ENCODE results near the gene CD300LB.

Gene CD300LB

DNA sequence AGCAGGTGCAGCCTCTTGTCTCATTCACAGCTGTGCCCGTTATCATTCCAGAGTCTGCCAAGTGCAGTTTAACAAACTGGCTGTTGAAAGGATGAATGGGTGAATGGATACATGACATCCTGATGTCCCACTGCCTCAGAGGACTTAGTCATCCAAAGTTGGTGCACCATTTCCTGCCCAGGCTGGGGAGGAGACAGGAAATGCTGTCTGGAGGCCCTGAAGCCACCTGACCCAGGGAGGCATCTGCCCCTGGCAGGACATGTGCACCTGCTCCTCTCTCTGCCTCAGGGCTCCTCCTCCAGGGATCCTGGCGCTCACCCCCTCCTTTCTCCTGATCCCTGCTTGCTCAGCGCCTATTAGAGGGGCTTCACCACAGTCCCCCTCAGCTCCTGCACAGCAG lies 16.5 kb upstream of the CD300LB start:
- Histone ChIP-seq H3K36me3 (ENCODE audit: control insufficient read depth, insufficient read depth, low read length) (no peaks in the 10 kb centered on the region), H3K27ac (ENCODE audit: low read depth, low read length, severe bottlenecking) (no peak overlapping the region), H3K9me3 (ENCODE audit: control insufficient read depth, low read length) (no peaks in the 10 kb centered on the region), H3K4me3 (ENCODE audit: extremely low read depth, insufficient read depth, low read length, poor library complexity, severe bottlenecking) (no peak overlapping the region), H3K4me1 (ENCODE audit: control insufficient read depth, insufficient read depth, low read length, poor library complexity, severe bottlenecking) (no peaks in the 10 kb centered on the region)
- WGBS, 2 experiments (ENCODE audit: insufficient coverage in 2 of 2): 92 to 95% methylated on average over 2 to 3 of the region's 3 CpGs

- no peaks in the 10 kb centered on the region for H3K36me3 ChIP-seq (ENCODE audit: control insufficient read depth, insufficient read depth, low read length)
- H3K27ac ChIP-seq (ENCODE audit: low read depth, low read length, severe bottlenecking): no peak overlapping the region
- no peaks in the 10 kb centered on the region for H3K4me1 ChIP-seq (ENCODE audit: control insufficient read depth, insufficient read depth, low read length, poor library complexity, severe bottlenecking)
- 82 to 91% methylated on average over 7 of the region's 7 CpGs for WGBS, 2 experiments (ENCODE audit: insufficient coverage in 2 of 2)
- no peaks in the 10 kb centered on the region for H3K9me3 ChIP-seq (ENCODE audit: control insufficient read depth, low read length)
- H3K4me3 ChIP-seq (ENCODE audit: extremely low read depth, insufficient read depth, low read length, poor library complexity, severe bottlenecking): no peak overlapping the region
Observed at GRCh38 chr17:74547264-74547663, 16.0 kb upstream of the CD300LB start.

GRCh38 chr17:74546586-74546985 lies 15.3 kb upstream of the CD300LB start:
- no peaks in the 10 kb centered on the region for H3K36me3 ChIP-seq (ENCODE audit: control insufficient read depth, insufficient read depth, low read length)
- 85 to 89% methylated on average over 4 to 5 of the region's 7 CpGs for WGBS, 2 experiments (ENCODE audit: insufficient coverage in 2 of 2)

DNA sequence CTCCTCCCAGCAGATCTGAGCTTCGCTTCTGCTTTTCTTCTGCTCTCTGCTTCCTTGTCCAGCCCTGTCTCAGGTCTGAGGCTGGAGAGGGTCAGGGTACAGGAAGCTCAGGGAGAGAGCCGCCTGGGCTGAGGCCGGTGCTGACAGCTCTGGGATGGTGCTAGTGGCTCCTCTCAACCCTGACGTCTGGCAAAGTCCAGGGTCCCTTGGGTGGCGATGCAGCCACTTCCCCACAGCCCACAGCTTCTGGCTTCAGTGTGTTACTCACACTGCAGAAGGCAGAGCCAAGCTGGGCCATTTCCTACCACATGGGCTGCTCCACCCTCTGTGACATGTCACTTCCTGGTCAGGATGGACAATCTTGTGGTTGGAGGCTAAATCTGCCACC lies 14.6 kb upstream of the CD300LB start, which contains the start of gene CD300C:
Gene CD300C, minus strand, starts transcription at position 273 of the 388 bp plus-strand sequence. CDS start 333 bp downstream, outside the sequence.
- 77 to 91% methylated on average over 3 of the region's 5 CpGs for WGBS, 2 experiments (ENCODE audit: insufficient coverage in 2 of 2)
- H3K4me1 ChIP-seq (ENCODE audit: control insufficient read depth, insufficient read depth, low read length, poor library complexity, severe bottlenecking): no peaks in the 10 kb centered on the region
- no peak within 1 kb of the TSS for H3K4me3 ChIP-seq (ENCODE audit: extremely low read depth, insufficient read depth, low read length, poor library complexity, severe bottlenecking)
- no peaks in the 10 kb centered on the region for H3K9me3 ChIP-seq (ENCODE audit: control insufficient read depth, low read length)
- no peak within 1 kb of the TSS for H3K27ac ChIP-seq (ENCODE audit: low read depth, low read length, severe bottlenecking)
- H3K36me3 ChIP-seq (ENCODE audit: control insufficient read depth, insufficient read depth, low read length): no peaks in the 10 kb centered on the region

More at GRCh38 chr17:74546586-74546985, 15.3 kb upstream of the CD300LB start:
- H3K4me3 ChIP-seq (ENCODE audit: extremely low read depth, insufficient read depth, low read length, poor library complexity, severe bottlenecking): no peak overlapping the region
- no peaks in the 10 kb centered on the region for H3K9me3 ChIP-seq (ENCODE audit: control insufficient read depth, low read length)
- no peak overlapping the region for H3K27ac ChIP-seq (ENCODE audit: low read depth, low read length, severe bottlenecking)
- no peaks in the 10 kb centered on the region for H3K4me1 ChIP-seq (ENCODE audit: control insufficient read depth, insufficient read depth, low read length, poor library complexity, severe bottlenecking)

DNA sequence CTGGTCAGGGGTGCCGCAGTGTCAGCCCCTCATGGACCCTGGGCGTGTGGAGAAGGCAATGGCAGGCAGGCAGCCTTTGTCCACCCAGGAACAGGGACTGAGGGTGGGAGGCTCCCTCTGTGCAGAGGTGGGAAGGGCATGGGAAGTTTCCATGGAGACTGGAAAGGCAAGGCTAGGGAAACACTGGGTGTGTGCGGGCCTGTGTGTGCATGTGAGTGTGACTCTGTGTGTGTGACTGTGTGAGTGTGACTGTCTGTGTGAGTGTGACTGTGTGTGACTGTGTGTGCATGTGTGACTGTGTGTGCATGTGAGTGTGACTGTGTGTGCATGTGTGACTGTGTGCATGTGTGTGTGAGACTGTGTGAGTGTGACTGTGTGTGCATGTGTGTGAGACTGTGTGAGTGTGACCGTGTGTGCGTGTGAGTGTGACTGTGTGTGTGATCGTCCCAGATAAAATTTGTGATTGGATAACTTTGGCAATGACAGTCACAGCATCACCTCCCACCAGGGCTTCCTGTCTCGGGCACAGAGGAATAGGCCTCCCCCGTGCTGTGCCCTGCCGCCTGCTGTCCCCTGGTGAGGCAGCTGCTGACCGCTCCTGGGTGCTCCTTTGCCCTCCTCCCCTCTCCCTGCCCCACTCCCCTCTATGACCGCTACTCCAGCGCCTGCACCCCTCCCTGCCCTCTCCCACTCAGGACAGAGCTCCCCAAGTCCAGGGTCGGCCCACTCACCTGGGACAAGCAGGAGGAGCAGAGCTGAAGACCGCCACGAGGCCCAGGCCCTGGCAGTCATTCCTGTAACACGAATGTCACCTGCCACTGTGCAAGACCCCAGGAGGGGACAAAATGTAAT lies 13.9 kb upstream of the CD300LB start:
- WGBS, 2 experiments (ENCODE audit: insufficient coverage in 2 of 2): 90 to 95% methylated on average over 9 to 16 of the region's 16 CpGs
- no peak overlapping the region for H3K27ac ChIP-seq (ENCODE audit: low read depth, low read length, severe bottlenecking)
- H3K4me1 ChIP-seq (ENCODE audit: control insufficient read depth, insufficient read depth, low read length, poor library complexity, severe bottlenecking): no peaks in the 10 kb centered on the region
- no peak overlapping the region for H3K4me3 ChIP-seq (ENCODE audit: extremely low read depth, insufficient read depth, low read length, poor library complexity, severe bottlenecking)
- no peaks in the 10 kb centered on the region for H3K36me3 ChIP-seq (ENCODE audit: control insufficient read depth, insufficient read depth, low read length)
- no peaks in the 10 kb centered on the region for H3K9me3 ChIP-seq (ENCODE audit: control insufficient read depth, low read length)

DNA sequence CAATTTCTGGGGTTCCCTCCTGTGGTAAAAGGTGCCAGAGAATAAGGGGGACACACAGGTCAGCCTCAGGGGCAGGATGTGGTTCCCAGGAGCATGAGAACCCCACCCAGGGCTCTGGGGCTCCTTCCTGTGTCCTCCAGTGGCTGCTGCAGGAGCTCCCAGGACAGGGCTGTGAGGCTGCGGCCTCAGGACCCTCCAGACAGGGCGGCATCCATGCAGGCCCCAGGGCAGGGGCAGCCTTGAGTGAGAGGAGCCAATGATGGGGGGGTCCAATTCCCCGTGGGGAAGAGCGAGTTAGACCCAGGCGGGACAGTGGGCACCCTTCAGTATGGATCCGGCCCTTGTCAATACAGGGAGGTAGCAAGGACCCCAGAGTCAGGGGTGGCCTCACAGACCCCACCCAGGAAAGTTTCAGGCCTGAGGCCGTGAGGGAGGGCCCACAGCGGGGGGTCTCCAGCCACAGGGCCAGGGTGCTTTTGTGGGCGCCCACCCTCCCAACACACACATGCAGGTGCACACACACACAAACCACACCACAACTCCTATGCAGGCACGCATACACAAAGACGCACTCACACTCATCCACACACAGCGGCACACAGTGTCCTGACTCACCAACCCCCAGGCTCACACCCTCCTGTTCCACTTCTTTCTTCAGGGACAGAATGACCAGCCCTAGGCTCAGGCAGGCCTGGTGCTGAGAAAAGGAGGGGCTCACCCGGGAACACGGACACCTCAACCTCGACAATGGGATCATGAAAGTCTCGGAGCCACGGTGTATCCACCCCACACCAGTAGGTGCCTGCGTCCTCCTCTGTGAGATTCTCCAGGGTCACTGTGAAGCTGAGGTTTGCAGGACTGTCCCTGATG lies 12.9 kb upstream of the CD300LB start:
- H3K4me1 ChIP-seq (ENCODE audit: control insufficient read depth, insufficient read depth, low read length, poor library complexity, severe bottlenecking): no peaks in the 10 kb centered on the region
- no peaks in the 10 kb centered on the region for H3K9me3 ChIP-seq (ENCODE audit: control insufficient read depth, low read length)
- no peak overlapping the region for H3K4me3 ChIP-seq (ENCODE audit: extremely low read depth, insufficient read depth, low read length, poor library complexity, severe bottlenecking)
- no peaks in the 10 kb centered on the region for H3K36me3 ChIP-seq (ENCODE audit: control insufficient read depth, insufficient read depth, low read length)
- WGBS, 2 experiments (ENCODE audit: insufficient coverage in 2 of 2): 93% methylated on average over 14 to 15 of the region's 18 CpGs
- H3K27ac ChIP-seq (ENCODE audit: low read depth, low read length, severe bottlenecking): no peak overlapping the region

GRCh38 chr17:74543406-74543805 lies 12.1 kb upstream of the CD300LB start:
- H3K4me1 ChIP-seq (ENCODE audit: control insufficient read depth, insufficient read depth, low read length, poor library complexity, severe bottlenecking): no peaks in the 10 kb centered on the region
- no peaks in the 10 kb centered on the region for H3K36me3 ChIP-seq (ENCODE audit: control insufficient read depth, insufficient read depth, low read length)
- H3K27ac ChIP-seq (ENCODE audit: low read depth, low read length, severe bottlenecking): no peak overlapping the region
- H3K4me3 ChIP-seq (ENCODE audit: extremely low read depth, insufficient read depth, low read length, poor library complexity, severe bottlenecking): no peak overlapping the region
- 71 to 80% methylated on average over 11 of the region's 14 CpGs for WGBS, 2 experiments (ENCODE audit: insufficient coverage in 2 of 2)
- no peaks in the 10 kb centered on the region for H3K9me3 ChIP-seq (ENCODE audit: control insufficient read depth, low read length)

GRCh38 chr17:74542727-74543383 lies 11.6 kb upstream of the CD300LB start:
- no peaks in the 10 kb centered on the region for H3K9me3 ChIP-seq (ENCODE audit: control insufficient read depth, low read length)
- no peaks in the 10 kb centered on the region for H3K4me1 ChIP-seq (ENCODE audit: control insufficient read depth, insufficient read depth, low read length, poor library complexity, severe bottlenecking)
- H3K4me3 ChIP-seq (ENCODE audit: extremely low read depth, insufficient read depth, low read length, poor library complexity, severe bottlenecking): no peak overlapping the region
- H3K36me3 ChIP-seq (ENCODE audit: control insufficient read depth, insufficient read depth, low read length): no peaks in the 10 kb centered on the region
- H3K27ac ChIP-seq (ENCODE audit: low read depth, low read length, severe bottlenecking): no peak overlapping the region
- 89 to 95% methylated on average over 15 to 16 of the region's 17 CpGs for WGBS, 2 experiments (ENCODE audit: insufficient coverage in 2 of 2)

DNA sequence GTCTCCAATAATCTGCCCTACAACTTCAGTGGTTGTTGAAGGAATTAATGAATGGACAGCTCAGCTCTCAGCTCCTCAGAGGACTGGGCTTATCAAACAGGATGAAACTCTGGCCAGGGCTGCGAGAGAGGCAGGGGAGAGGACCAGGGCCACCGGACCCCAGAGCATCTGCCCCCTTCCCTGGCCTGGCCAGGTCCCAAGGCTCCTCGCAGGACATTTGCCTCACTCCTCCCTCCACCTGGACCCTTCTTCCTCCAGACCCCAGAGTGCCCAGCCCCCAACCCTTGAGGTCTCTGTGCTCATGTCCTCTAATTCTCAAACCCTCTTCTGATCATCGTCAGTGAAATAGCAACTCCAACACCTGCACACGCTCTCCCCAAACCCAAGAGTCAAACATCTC lies 10.9 kb upstream of the CD300LB start:
- Histone ChIP-seq H3K27ac (ENCODE audit: low read depth, low read length, severe bottlenecking) (no peak overlapping the region), H3K36me3 (ENCODE audit: control insufficient read depth, insufficient read depth, low read length) (no peaks in the 10 kb centered on the region), H3K9me3 (ENCODE audit: control insufficient read depth, low read length) (no peaks in the 10 kb centered on the region), H3K4me1 (ENCODE audit: control insufficient read depth, insufficient read depth, low read length, poor library complexity, severe bottlenecking) (no peaks in the 10 kb centered on the region), H3K4me3 (ENCODE audit: extremely low read depth, insufficient read depth, low read length, poor library complexity, severe bottlenecking) (no peak overlapping the region)
- 86 to 90% methylated on average over 4 to 5 of the region's 5 CpGs for WGBS, 2 experiments (ENCODE audit: insufficient coverage in 2 of 2)

All from mesodermal cell (in vitro differentiated cells).